ENCODE data around the gene BIN1.

DNA sequence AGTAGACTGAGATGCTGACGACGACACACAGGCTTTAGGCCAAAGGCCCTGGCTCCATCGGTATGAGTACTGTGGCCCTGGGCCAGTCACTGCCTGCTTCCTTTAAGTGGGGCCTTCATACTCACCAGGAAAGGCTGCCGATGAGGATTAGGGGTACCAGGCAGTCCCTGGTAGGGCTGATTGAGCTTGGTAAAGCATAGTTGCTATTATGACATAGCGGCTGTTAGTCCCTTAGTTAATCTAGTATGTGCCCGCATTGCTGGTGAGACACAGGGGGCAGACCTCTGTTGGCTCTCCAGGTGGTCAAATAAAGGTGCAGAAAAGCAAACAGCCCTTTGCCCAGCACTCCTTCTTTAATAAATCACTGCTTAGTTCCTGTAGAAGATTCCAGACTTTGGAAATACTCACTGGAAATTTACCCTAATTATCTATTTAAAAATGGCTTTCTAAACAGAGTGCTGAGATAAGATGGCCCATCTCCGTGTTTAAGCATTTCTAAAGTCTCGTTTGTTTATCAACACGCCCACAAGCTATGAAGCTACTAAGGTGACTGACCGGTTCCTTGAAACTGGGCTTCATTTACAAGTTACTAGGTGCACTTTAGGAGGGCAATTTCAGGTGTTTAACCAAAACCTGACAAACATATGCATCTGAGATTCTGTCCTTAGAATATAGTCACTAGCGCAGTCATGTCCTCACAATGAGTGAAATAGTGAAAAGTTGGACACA is 8.7 kb upstream of the BIN1 start:
- TF ChIP-seq EZH2 (IDR thresholded peaks at IDR 0.05; ENCODE audit: low read length), result no peak
- TF ChIP-seq, protein P1, sequence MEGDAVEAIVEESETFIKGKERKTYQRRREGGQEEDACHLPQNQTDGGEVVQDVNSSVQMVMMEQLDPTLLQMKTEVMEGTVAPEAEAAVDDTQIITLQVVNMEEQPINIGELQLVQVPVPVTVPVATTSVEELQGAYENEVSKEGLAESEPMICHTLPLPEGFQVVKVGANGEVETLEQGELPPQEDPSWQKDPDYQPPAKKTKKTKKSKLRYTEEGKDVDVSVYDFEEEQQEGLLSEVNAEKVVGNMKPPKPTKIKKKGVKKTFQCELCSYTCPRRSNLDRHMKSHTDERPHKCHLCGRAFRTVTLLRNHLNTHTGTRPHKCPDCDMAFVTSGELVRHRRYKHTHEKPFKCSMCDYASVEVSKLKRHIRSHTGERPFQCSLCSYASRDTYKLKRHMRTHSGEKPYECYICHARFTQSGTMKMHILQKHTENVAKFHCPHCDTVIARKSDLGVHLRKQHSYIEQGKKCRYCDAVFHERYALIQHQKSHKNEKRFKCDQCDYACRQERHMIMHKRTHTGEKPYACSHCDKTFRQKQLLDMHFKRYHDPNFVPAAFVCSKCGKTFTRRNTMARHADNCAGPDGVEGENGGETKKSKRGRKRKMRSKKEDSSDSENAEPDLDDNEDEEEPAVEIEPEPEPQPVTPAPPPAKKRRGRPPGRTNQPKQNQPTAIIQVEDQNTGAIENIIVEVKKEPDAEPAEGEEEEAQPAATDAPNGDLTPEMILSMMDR (optimal IDR thresholded peaks at IDR 0.05 in 1 of 3, IDR thresholded peaks at IDR 0.05 in 1 of 3, conservative IDR thresholded peaks at IDR 0.05 in 1 of 3; ENCODE audit: extremely low read depth in 1 of 3, insufficient read depth in 2 of 3, low read length in 3 of 3), result no peak
